HG03135 (cell line): ENCODE results near the gene DELE1.
A peak's percentile ranks its signal among the peaks of the same experiment; 100 is the strongest.

Source experiments
- ATAC-seq: cut with Tn5 transposase; IDR thresholded peaks from one replicate; pipeline ENCODE4 v1.9.1; 2021; ENCODE audit warnings: mild to moderate bottlenecking, moderate library complexity; ENCODE audit not compliant: unreplicated experiment

DELE1 gene

GRCh38 chr5:141923448-141924313 is at the start of gene DELE1:
DELE1 (plus strand) TSS chr5:141923871; CDS start chr5:141923942, 71 bp downstream.
- peak; percentile 99 for ATAC-seq

GRCh38 chr5:141873933-141874261 is 49.8 kb upstream of the DELE1 start:
- ATAC-seq = no peak

GRCh38 chr5:141874262-141874964 is 49.3 kb upstream of the DELE1 start:
- no peak for ATAC-seq

GRCh38 chr5:141875022-141875740 is 48.5 kb upstream of the DELE1 start:
- no peak for ATAC-seq

- no peak for ATAC-seq
Observed at GRCh38 chr5:141875795-141876627, 47.7 kb upstream of the DELE1 start.

GRCh38 chr5:141876628-141877355 is 46.9 kb upstream of the DELE1 start:
- no peak for ATAC-seq

GRCh38 chr5:141877356-141878185 is 46.1 kb upstream of the DELE1 start:
- no peak for ATAC-seq

- no peak for ATAC-seq
Observed at GRCh38 chr5:141878186-141878710, 45.4 kb upstream of the DELE1 start, which contains the start of gene PCDH1. PCDH1 (minus strand) TSS chr5:141878410; CDS start chr5:141878262, 148 bp downstream.

GRCh38 chr5:141878711-141879425 is 44.8 kb upstream of the DELE1 start:
- ATAC-seq = peak; percentile 84

GRCh38 chr5:141879426-141879759 is 44.3 kb upstream of the DELE1 start:
- ATAC-seq = no peak

- no peak for ATAC-seq
Observed at GRCh38 chr5:141879941-141880738, 43.5 kb upstream of the DELE1 start.

- ATAC-seq = no peak
Observed at GRCh38 chr5:141880961-141881801, 42.5 kb upstream of the DELE1 start.

- ATAC-seq = no peak
Observed at GRCh38 chr5:141881886-141882285, 41.8 kb upstream of the DELE1 start.

GRCh38 chr5:141882594-141883183 is 41.0 kb upstream of the DELE1 start:
- no peak for ATAC-seq

GRCh38 chr5:141883184-141883891 is 40.3 kb upstream of the DELE1 start:
- ATAC-seq = no peak
